IMR-90 (cell line): ENCODE results near the gene MS4A6E. TPM values are rescaled to one million over a fixed set of nuclear protein-coding genes. Genes with fewer than 3 reads are reported as not detected.

Experiments used
- ATAC-seq: fragments of 200-7000 bp; cut with Tn5 transposase; 2 replicates; pipeline ENCODE4 v1.9.1; 2020; ENCODE audit warnings: low read depth, mild to moderate bottlenecking, moderate library complexity
- BruUV-seq: library from RNA; stranded (reverse); fragments of 400-500 nt; replicated peaks from 2 replicates; lab custom pipeline; 2021; lab: Mats Ljungman, UMichigan
- CTCF ChIA-PET: fragments of 300-600 bp; formaldehyde crosslinking; extraction: SDS; loops from one replicate; lab custom pipeline; 2021; ENCODE audit warnings: antibody characterized with exemption; lab: Yijun Ruan, JAX
- POLR2A ChIA-PET: fragments of 300-600 bp; sonication (Branson Sonifier 250); formaldehyde crosslinking; loops from one replicate; lab custom pipeline; 2022; ENCODE audit warnings: antibody characterized with exemption; ENCODE audit not compliant: unreplicated experiment; lab: Charles Lee
- DNase-seq: peaks from one replicate; pipeline ENCODE4 v3.0.0; 2013
- H2AFZ ChIP-seq: replicated peaks from 2 replicates; pipeline ENCODE3; 2013; ENCODE audit warnings: low read length, mild to moderate bottlenecking; ENCODE audit not compliant: poor library complexity
- H2AK5ac ChIP-seq: 2 replicates; pipeline ENCODE4 v1.6.1; 2013; ENCODE audit warnings: low read depth, low read length, inconsistent platforms
- H2AK9ac ChIP-seq: replicated peaks from 2 replicates; pipeline ENCODE3; 2013; ENCODE audit warnings: mild to moderate bottlenecking, low read depth, low read length, moderate library complexity; ENCODE audit not compliant: poor library complexity
- H2BK120ac ChIP-seq: 2 replicates; pipeline ENCODE4 v1.6.1; 2013; ENCODE audit warnings: low read depth, low read length, inconsistent platforms
- H2BK15ac ChIP-seq: 3 replicates; pipeline ENCODE4 v1.6.1; 2013; ENCODE audit warnings: low read depth, low read length, inconsistent platforms
- H2BK20ac ChIP-seq: 2 replicates; pipeline ENCODE4 v1.6.1; 2013; ENCODE audit warnings: low read depth, mild to moderate bottlenecking, inconsistent platforms, low read length, moderate library complexity
- H2BK5ac ChIP-seq: 2 replicates; pipeline ENCODE4 v1.6.1; 2013; ENCODE audit warnings: mild to moderate bottlenecking, low read depth, low read length, inconsistent platforms; ENCODE audit not compliant: poor library complexity, severe bottlenecking
- H3K14ac ChIP-seq: replicated peaks from 2 replicates; pipeline ENCODE4 v1.6.1; 2013; ENCODE audit warnings: low read depth, low read length, inconsistent platforms
- H3K18ac ChIP-seq: 2 replicates; pipeline ENCODE4 v1.6.1; 2013; ENCODE audit warnings: low read depth, low read length, control low read depth
- H3K23ac ChIP-seq: 2 replicates; pipeline ENCODE4 v1.6.1; 2013; ENCODE audit warnings: low read depth, low read length, inconsistent platforms
- H3K27ac ChIP-seq: 2 replicates; pipeline ENCODE4 v1.5.1; 2013; ENCODE audit warnings: mild to moderate bottlenecking, control low read depth, low read length; ENCODE audit not compliant: insufficient read depth
- H3K27me3 ChIP-seq: 2 replicates; pipeline ENCODE4 v1.6.1; 2013; ENCODE audit warnings: low read length; ENCODE audit not compliant: control insufficient read depth, insufficient read depth
- H3K36me3 ChIP-seq: 2 replicates; pipeline ENCODE4 v1.6.1; 2013; ENCODE audit warnings: low read length, mixed read lengths; ENCODE audit not compliant: control insufficient read depth, insufficient read depth
- H3K4ac ChIP-seq: 2 replicates; pipeline ENCODE4 v1.6.1; 2013; ENCODE audit warnings: low read depth, low read length, inconsistent platforms
- H3K4me1 ChIP-seq: 2 replicates; pipeline ENCODE4 v1.6.1; 2013; ENCODE audit warnings: low read length, mixed read lengths; ENCODE audit not compliant: control insufficient read depth, insufficient read depth
- H3K4me2 ChIP-seq: 2 replicates; pipeline ENCODE4 v1.6.1; 2013; ENCODE audit warnings: low read depth, mild to moderate bottlenecking, control low read depth, low read length, moderate library complexity
- H3K4me3 ChIP-seq: 2 replicates; pipeline ENCODE4 v1.5.1; 2013; ENCODE audit warnings: low read depth, mild to moderate bottlenecking, control low read depth, low read length, moderate library complexity; ENCODE audit not compliant: insufficient read depth
- H3K56ac ChIP-seq: 2 replicates; pipeline ENCODE4 v1.6.1; 2013; ENCODE audit warnings: low read length, inconsistent platforms; ENCODE audit not compliant: insufficient read depth; ENCODE audit errors: extremely low read depth
- H3K79me1 ChIP-seq, 2 experiments: 2 replicates each; pipeline ENCODE4 v1.6.1; 2013; ENCODE audit warnings: low read length in 2 of 2, inconsistent platforms in 1 of 2, low read depth in 1 of 2
- H3K9ac ChIP-seq: 2 replicates; pipeline ENCODE4 v1.6.1; 2013; ENCODE audit warnings: low read depth, low read length, control low read depth
- H3K9me1 ChIP-seq: 2 replicates; pipeline ENCODE4 v1.6.1; 2013; ENCODE audit warnings: low read length, inconsistent platforms; ENCODE audit not compliant: insufficient read depth
- H3K9me3 ChIP-seq: 2 replicates; pipeline ENCODE4 v1.6.1; 2013; ENCODE audit warnings: low read length; ENCODE audit not compliant: control insufficient read depth, insufficient read depth
- H4K20me1 ChIP-seq: 2 replicates; pipeline ENCODE4 v1.6.1; 2013; ENCODE audit warnings: low read length, inconsistent platforms; ENCODE audit not compliant: insufficient read depth
- H4K5ac ChIP-seq: 2 replicates; pipeline ENCODE4 v1.6.1; 2013; ENCODE audit warnings: mild to moderate bottlenecking, low read depth, low read length, control low read depth
- H4K8ac ChIP-seq, 2 experiments: 2 replicates each; pipeline ENCODE4 v1.6.1; 2013; ENCODE audit warnings: low read depth in 2 of 2, low read length in 2 of 2, control low read depth in 1 of 2, inconsistent platforms in 1 of 2
- H4K91ac ChIP-seq: 2 replicates; pipeline ENCODE4 v1.6.1; 2013; ENCODE audit warnings: low read depth, low read length, inconsistent platforms; ENCODE audit not compliant: insufficient read depth
- CHD1 ChIP-seq: IDR thresholded peaks from 2 replicates; pipeline ENCODE4 v1.6.1; 2012; ENCODE audit warnings: low read depth, low read length, improper control_type of control experiment
- MAZ ChIP-seq: IDR thresholded peaks from 2 replicates; pipeline ENCODE4 v1.6.1; 2012; ENCODE audit warnings: low read depth, mild to moderate bottlenecking, low read length, improper control_type of control experiment, moderate library complexity, borderline replicate concordance
- RFX5 ChIP-seq: IDR thresholded peaks from 2 replicates; pipeline ENCODE4 v1.8.0; 2012; ENCODE audit warnings: low read depth, mild to moderate bottlenecking, low read length, moderate library complexity
- WGBS, 2 experiments: methylation state at CpG; one replicate each; pipeline versions ENCODE4 v1.1.5 to v1.1.7; 2013; ENCODE audit warnings: missing lambda C conversion rate in 2 of 2; ENCODE audit not compliant: insufficient read length in 1 of 2; ENCODE audit errors: extremely low coverage in 2 of 2; 5-methylcytosine and 5-hydroxymethylcytosine counted together
- dilution Hi-C: fragments of 300-500 bp; cut with HindIII; formaldehyde crosslinking; loops from one replicate; pipeline ENCODE4 v1.14.3; 2018; ENCODE audit warnings: low sequenced_read_pairs; ENCODE audit not compliant: unreplicated experiment
- in situ Hi-C: fragments of 300-500 bp; cut with MboI; formaldehyde crosslinking; loops from 3 replicates; pipeline ENCODE4 v1.14.3; 2019; ENCODE audit warnings: low sequenced_read_pairs, inconsistent platforms, mixed read lengths
- intact Hi-C: fragments of 100-400 bp; cut with micrococcal nuclease; formaldehyde crosslinking; loops from 2 replicates; pipeline ENCODE4 v1.10.0; 2022
- polyA plus RNA-seq, 3 experiments: library from polyadenylated mRNA; depleted of rRNA; stranded (reverse); fragments of >200 nt; gene quantifications; 2 replicates each; pipeline ENCODE4 v1.2.3, GENCODE V29; 2012; ENCODE audit warnings: low replicate concordance in 1 of 3
- total RNA-seq: library from RNA; depleted of rRNA; stranded (reverse); fragments of >200 nt; gene quantifications from 2 replicates; pipeline ENCODE4 v1.2.3, GENCODE V29; 2012

The MS4A6E gene
- total and polyA plus RNA-seq, 2 of the 4 experiments (the other 2 are of a cell fraction) = not detected

- no peak overlapping the region for H3K23ac ChIP-seq
- ChIA-PET CTCF (no interaction called here), POLR2A (no interaction called here)
- no peaks in the 10 kb centered on the region for H3K4me1 ChIP-seq
- H2AK9ac ChIP-seq = no peak overlapping the region
- H3K79me1 ChIP-seq = no peaks in the 10 kb centered on the region
- no peak overlapping the region for H3K4me2 ChIP-seq
- H2BK20ac ChIP-seq = no peak overlapping the region
- H2BK120ac ChIP-seq = no peak overlapping the region
- H2AFZ ChIP-seq = no peak overlapping the region
- DNase-seq (no peak), ATAC-seq (no peak)
- H2BK15ac ChIP-seq = no peak overlapping the region
- no peak overlapping the region for H3K18ac ChIP-seq
- no peak overlapping the region for H3K14ac ChIP-seq
- H3K4ac ChIP-seq = no peak overlapping the region
- no peaks in the 10 kb centered on the region; the same call in 1 of the 2 replicates for H3K9me3 ChIP-seq
- H3K27me3 ChIP-seq = no peaks in the 10 kb centered on the region
- H3K56ac ChIP-seq = no peak overlapping the region
- H4K91ac ChIP-seq = no peak overlapping the region
- in situ Hi-C loops = no loop called here
- no CpG with 5 or more reads among the region's 3 CpGs for WGBS, 2 experiments
- H4K20me1 ChIP-seq = no peaks in the 10 kb centered on the region
- no TSS peak for BruUV-seq
- dilution Hi-C loops = no loop called here
- no peak overlapping the region for H4K5ac ChIP-seq
- no peak overlapping the region for H3K4me3 ChIP-seq
- H3K9me1 ChIP-seq = no peaks in the 10 kb centered on the region
- TF ChIP-seq RFX5 (no peak), CHD1 (no peak), MAZ (no peak)
- H4K8ac ChIP-seq = no peak overlapping the region
- H3K9ac ChIP-seq = no peak overlapping the region
- no peak overlapping the region for H3K27ac ChIP-seq
- no peaks in the 10 kb centered on the region for H3K36me3 ChIP-seq
- H2BK5ac ChIP-seq = no peak overlapping the region
- H2AK5ac ChIP-seq = no peak overlapping the region
- intact Hi-C loops = no loop called here
Observed at GRCh38 chr11:60332846-60333245, 5.8 kb downstream of the MS4A6E start.
